ENCODE data around the gene EID3. TPM values are rescaled to one million over a fixed set of nuclear protein-coding genes. Genes with fewer than 3 reads are reported as not detected.
A peak's percentile ranks its signal among the peaks of the same experiment; 100 is the strongest.
"Not testable (repeated sequence)": the region's sequence is repeated elsewhere in the genome, so short reads cannot be mapped to it uniquely, and the experiment has no call there.

The EID3 gene
- total RNA-seq (1 to 10 TPM; 9.4 to 9.9 TPM), polyA plus RNA-seq (10 to 100 TPM; 12.7 to 15.6 TPM)

DNA sequence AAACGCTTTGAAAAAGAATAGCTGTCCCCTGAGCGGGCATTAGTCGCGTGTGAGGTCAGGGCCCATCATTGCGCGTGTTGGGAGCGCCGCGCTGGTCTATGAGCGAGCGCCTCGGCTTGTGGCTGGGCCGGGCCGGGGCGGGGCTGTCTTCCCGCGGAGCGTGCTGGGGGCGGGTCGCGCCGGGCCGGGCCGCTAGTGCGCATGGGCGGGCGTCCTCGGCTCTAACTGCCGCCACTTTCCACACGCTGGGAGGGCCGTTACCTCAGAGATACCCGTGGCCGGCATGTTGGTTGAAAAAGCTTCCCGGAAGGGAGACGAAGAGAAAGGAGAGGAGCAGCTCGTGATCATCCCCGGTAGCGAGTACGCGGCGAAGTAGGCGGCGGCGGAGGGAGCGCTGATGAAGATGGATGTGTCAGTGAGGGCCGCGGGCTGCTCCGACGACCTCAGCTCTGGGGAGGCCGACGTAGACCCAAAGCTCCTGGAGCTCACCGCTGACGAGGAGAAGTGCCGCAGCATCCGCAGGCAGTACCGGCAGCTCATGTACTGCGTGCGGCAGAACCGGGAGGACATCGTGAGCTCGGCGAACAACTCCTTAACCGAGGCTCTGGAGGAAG lies at the start of gene EID3:
Gene EID3, plus strand, starts transcription at position 202 of the 614 bp plus-strand sequence. Its CDS starts 196 bp downstream, at position 398.
- no peaks in the 10 kb centered on the region for H3K36me3 ChIP-seq (ENCODE audit: insufficient read depth, low read length)
- H3K9me3 ChIP-seq (ENCODE audit: control insufficient read depth in 1 of 2, low read length in 2 of 2) = no peaks in the 10 kb centered on the region
- intact Hi-C loops (cut with micrococcal nuclease) = loop anchor here (1.0 to 10.0 kb wide), 6 partner anchors 15 to 241 kb away; partner anchors contain the start of genes HCFC2 and TXNRD1
- H3K4me1 ChIP-seq (ENCODE audit: insufficient read depth, low read length) = peaks cover 41% of the 10 kb centered on the region
- peak within 1 kb of the TSS; percentile 90 to 99 (median 97) for H3K4me3 Mint-ChIP-seq
- DNase-seq = peak; percentile 90 to 93 (median 91)
- H3K36me3 Mint-ChIP-seq = peaks cover 4 to 7% of the 10 kb centered on the region in 2 donors
- H3K4me1 Mint-ChIP-seq = peaks cover 40 to 78% (median 55%) of the 10 kb centered on the region in 4 donors
- H3K4me3 ChIP-seq (ENCODE audit: low read length in 2 of 2) = peak within 1 kb of the TSS; percentile 64 to 67
- ChIA-PET POLR2A (ENCODE audit: partially characterized antibody) (interaction anchor here (0.6 to 3.2 kb wide), 11 partner anchors 10 to 804 kb away, joined by 3 to 97 read pairs (median 4); partner anchors contain the start of genes HSP90B1, NFYB, TDG and WASHC4), CTCF (ENCODE audit: partially characterized antibody) (interaction anchor here (0.7 to 3.5 kb wide), 9 partner anchors 10 to 103 kb away, joined by 3 to 41 read pairs (median 6); partner anchors contain the start of gene TXNRD1)
- no peaks in the 10 kb centered on the region for H3K27me3 Mint-ChIP-seq
- H3K27ac Mint-ChIP-seq = peak within 1 kb of the TSS; percentile 97 to 98 (median 98)
- H3K27ac ChIP-seq (ENCODE audit: low read depth, low read length) = peak within 1 kb of the TSS; percentile 95
- H3K27me3 ChIP-seq (ENCODE audit: insufficient read depth, low read length) = no peaks in the 10 kb centered on the region
- H3K9me3 Mint-ChIP-seq = no peaks in the 10 kb centered on the region

DNA sequence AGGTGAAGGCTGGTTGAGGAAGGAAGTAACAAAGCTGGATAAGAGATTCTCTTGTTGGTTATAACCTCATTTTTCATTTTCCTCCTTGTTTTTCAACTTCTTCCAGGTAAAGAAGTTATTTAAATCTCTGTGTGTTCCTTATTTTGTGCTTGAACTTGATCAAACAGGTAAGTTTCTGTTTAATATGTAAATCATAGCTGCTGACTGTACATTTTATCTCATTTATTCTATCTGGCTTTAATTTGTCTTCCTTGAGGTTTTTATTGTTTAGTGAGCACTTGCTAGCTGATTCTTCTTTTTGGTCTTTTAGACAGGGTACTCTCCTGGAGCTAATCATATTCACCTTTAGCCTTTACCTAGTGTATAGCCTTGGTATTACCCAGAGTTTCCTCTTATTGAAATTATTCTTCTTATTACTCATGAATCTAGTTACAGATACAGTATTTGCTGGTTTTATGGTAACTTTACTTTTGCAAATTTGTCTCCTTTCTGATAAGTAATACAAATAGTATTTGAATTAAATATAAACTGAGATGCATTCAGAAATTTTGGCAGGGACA lies 45.5 kb upstream of the EID3 start:
- H3K27me3 Mint-ChIP-seq = peaks cover 2 to 3% of the 10 kb centered on the region in 2 donors
- H3K4me1 Mint-ChIP-seq = peaks cover 0 to 2% (median 0%) of the 10 kb centered on the region in 4 donors
- no peaks in the 10 kb centered on the region for H3K4me1 ChIP-seq (ENCODE audit: insufficient read depth, low read length)
- no peaks in the 10 kb centered on the region for H3K36me3 ChIP-seq (ENCODE audit: insufficient read depth, low read length)
- H3K4me3 ChIP-seq (ENCODE audit: low read length in 2 of 2) = no peak overlapping the region
- no peak overlapping the region for H3K27ac Mint-ChIP-seq
- no peak for DNase-seq
- H3K27ac ChIP-seq (ENCODE audit: low read depth, low read length) = no peak overlapping the region
- intact Hi-C loops (cut with micrococcal nuclease) = no loop called here
- H3K27me3 ChIP-seq (ENCODE audit: insufficient read depth, low read length) = no peaks in the 10 kb centered on the region
- CTCF ChIA-PET (ENCODE audit: partially characterized antibody) = interaction anchor here (0.9 kb wide), 1 partner anchor 30 kb away, joined by 3 read pairs; no protein-coding TSS in a partner anchor
- POLR2A ChIA-PET (ENCODE audit: partially characterized antibody) = no interaction called here
- H3K4me3 Mint-ChIP-seq = no peak overlapping the region
- no peaks in the 10 kb centered on the region for H3K36me3 Mint-ChIP-seq
- H3K9me3 ChIP-seq (ENCODE audit: control insufficient read depth in 1 of 2, low read length in 2 of 2) = no peaks in the 10 kb centered on the region
- no peaks in the 10 kb centered on the region for H3K9me3 Mint-ChIP-seq

GRCh38 chr12:104258476-104259067 lies 45.0 kb upstream of the EID3 start:
- no peak for DNase-seq
- H3K4me3 Mint-ChIP-seq = no peak overlapping the region
- Histone ChIP-seq H3K27me3 (ENCODE audit: insufficient read depth, low read length) (no peaks in the 10 kb centered on the region), H3K27ac (ENCODE audit: low read depth, low read length) (no peak overlapping the region), H3K4me3 (ENCODE audit: low read length in 2 of 2) (no peak overlapping the region), H3K4me1 (ENCODE audit: insufficient read depth, low read length) (no peaks in the 10 kb centered on the region), H3K9me3 (ENCODE audit: control insufficient read depth in 1 of 2, low read length in 2 of 2) (no peaks in the 10 kb centered on the region), H3K36me3 (ENCODE audit: insufficient read depth, low read length) (no peaks in the 10 kb centered on the region)
- H3K27me3 Mint-ChIP-seq = peaks cover 2 to 3% of the 10 kb centered on the region in 2 donors
- intact Hi-C loops (cut with micrococcal nuclease) = no loop called here
- no peaks in the 10 kb centered on the region for H3K36me3 Mint-ChIP-seq
- POLR2A ChIA-PET (ENCODE audit: partially characterized antibody) = no interaction called here
- no peaks in the 10 kb centered on the region for H3K9me3 Mint-ChIP-seq
- H3K27ac Mint-ChIP-seq = no peak overlapping the region
- no peaks in the 10 kb centered on the region for H3K4me1 Mint-ChIP-seq
- CTCF ChIA-PET (ENCODE audit: partially characterized antibody) = interaction anchor here (0.9 to 1.1 kb wide), 2 partner anchors 30 to 60 kb away, joined by 3 read pairs; no protein-coding TSS in a partner anchor

DNA sequence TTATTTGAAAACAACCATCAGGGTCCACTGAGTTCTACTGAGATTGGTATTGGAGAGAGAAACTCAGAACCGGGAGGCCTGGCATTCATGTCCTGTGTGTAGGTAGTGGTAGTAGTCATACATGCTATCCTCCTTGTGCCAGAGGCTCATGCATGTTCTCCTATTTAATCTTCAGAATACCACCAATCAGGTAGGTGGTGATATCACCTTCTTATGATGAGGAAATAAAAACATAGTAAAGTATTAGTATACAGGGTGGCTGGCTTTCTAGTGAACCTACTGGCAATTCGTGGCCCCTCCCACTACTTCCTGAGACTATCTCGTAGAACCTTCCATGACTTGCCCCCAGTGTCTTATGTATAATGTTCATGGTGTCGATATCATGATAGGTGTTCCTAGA lies 40.5 kb upstream of the EID3 start:
- Mint-ChIP-seq H3K4me1 (no peaks in the 10 kb centered on the region), H3K36me3 (no peaks in the 10 kb centered on the region), H3K27me3 (peaks cover 2 to 5% of the 10 kb centered on the region in 2 donors), H3K9me3 (peaks cover 0 to 4% (median 0%) of the 10 kb centered on the region in 8 donors), H3K27ac (peak overlapping the region in 1 of 7 donors; percentile 26), H3K4me3 (no peak overlapping the region)
- no peaks in the 10 kb centered on the region for H3K9me3 ChIP-seq (ENCODE audit: control insufficient read depth in 1 of 2, low read length in 2 of 2)
- no peaks in the 10 kb centered on the region for H3K27me3 ChIP-seq (ENCODE audit: insufficient read depth, low read length)
- H3K4me3 ChIP-seq (ENCODE audit: low read length in 2 of 2) = no peak overlapping the region
- H3K27ac ChIP-seq (ENCODE audit: low read depth, low read length) = no peak overlapping the region
- intact Hi-C loops (cut with micrococcal nuclease) = no loop called here
- ChIA-PET CTCF (ENCODE audit: partially characterized antibody) (interaction anchor here (0.6 kb wide), 1 partner anchor 88 kb away, joined by 3 read pairs; no protein-coding TSS in a partner anchor), POLR2A (ENCODE audit: partially characterized antibody) (no interaction called here)
- no peaks in the 10 kb centered on the region for H3K4me1 ChIP-seq (ENCODE audit: insufficient read depth, low read length)
- no peaks in the 10 kb centered on the region for H3K36me3 ChIP-seq (ENCODE audit: insufficient read depth, low read length)
- no peak for DNase-seq

DNA sequence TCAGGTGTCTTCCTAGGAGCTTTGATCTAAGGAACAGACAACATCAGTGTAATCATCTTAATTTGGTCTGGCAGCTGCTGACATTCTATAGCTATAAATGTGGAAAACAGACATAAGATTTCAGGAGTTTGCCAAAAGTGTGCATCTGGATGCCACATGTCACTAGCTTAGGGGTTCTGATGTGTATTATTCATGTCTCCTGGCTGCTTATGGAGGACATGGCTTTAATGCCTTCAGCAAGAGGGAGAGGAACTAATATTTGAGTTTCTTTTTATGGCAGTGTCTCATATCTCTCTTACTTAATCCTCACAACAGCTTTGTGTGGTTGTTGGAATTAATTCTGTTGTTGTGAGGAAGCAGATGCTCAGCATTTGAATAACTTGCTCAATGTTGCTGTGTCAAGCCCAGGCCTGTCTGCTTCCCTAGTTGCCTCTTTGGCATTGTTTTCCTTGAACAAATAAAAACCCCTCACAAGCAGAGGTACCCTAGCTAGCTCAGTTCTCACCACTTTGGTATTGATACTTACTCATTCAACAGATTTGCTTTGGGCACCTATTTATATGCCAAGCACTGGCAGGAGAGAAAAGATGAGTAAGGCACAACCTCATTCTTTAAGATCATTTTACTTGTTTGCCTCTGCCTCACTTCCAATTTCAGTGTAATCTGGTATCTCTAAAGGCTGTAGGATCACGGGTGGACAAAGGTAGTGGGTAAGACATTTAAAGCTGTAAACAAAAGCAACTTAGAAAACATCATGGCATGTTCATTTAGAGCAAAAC lies 39.8 kb upstream of the EID3 start:
- H3K9me3 Mint-ChIP-seq = peaks cover 0 to 4% (median 0%) of the 10 kb centered on the region in 8 donors
- Histone ChIP-seq H3K4me1 (ENCODE audit: insufficient read depth, low read length) (no peaks in the 10 kb centered on the region), H3K4me3 (ENCODE audit: low read length in 2 of 2) (no peak overlapping the region), H3K27me3 (ENCODE audit: insufficient read depth, low read length) (no peaks in the 10 kb centered on the region), H3K9me3 (ENCODE audit: control insufficient read depth in 1 of 2, low read length in 2 of 2) (no peaks in the 10 kb centered on the region), H3K36me3 (ENCODE audit: insufficient read depth, low read length) (no peaks in the 10 kb centered on the region), H3K27ac (ENCODE audit: low read depth, low read length) (no peak overlapping the region)
- peaks cover 2 to 4% of the 10 kb centered on the region in 2 donors for H3K27me3 Mint-ChIP-seq
- no peaks in the 10 kb centered on the region for H3K36me3 Mint-ChIP-seq
- no peak for DNase-seq
- H3K27ac Mint-ChIP-seq = no peak overlapping the region
- POLR2A ChIA-PET (ENCODE audit: partially characterized antibody) = no interaction called here
- intact Hi-C loops (cut with micrococcal nuclease) = no loop called here
- H3K4me1 Mint-ChIP-seq = no peaks in the 10 kb centered on the region
- CTCF ChIA-PET (ENCODE audit: partially characterized antibody) = interaction anchor here (0.6 kb wide), 1 partner anchor 88 kb away, joined by 3 read pairs; no protein-coding TSS in a partner anchor
- H3K4me3 Mint-ChIP-seq = no peak overlapping the region

GRCh38 chr12:104265436-104265835 lies 38.1 kb upstream of the EID3 start:
- H3K9me3 Mint-ChIP-seq; H3K4me3 ChIP-seq (ENCODE audit: low read length in 2 of 2); H3K27ac Mint-ChIP-seq; H3K4me1 ChIP-seq (ENCODE audit: insufficient read depth, low read length); intact Hi-C loops (cut with micrococcal nuclease); H3K27me3 ChIP-seq (ENCODE audit: insufficient read depth, low read length); H3K27ac ChIP-seq (ENCODE audit: low read depth, low read length); H3K9me3 ChIP-seq (ENCODE audit: control insufficient read depth in 1 of 2, low read length in 2 of 2); H3K36me3 ChIP-seq (ENCODE audit: insufficient read depth, low read length); H3K27me3 Mint-ChIP-seq; POLR2A ChIA-PET (ENCODE audit: partially characterized antibody); CTCF ChIA-PET (ENCODE audit: partially characterized antibody); H3K4me1 Mint-ChIP-seq; DNase-seq; H3K36me3 Mint-ChIP-seq; H3K4me3 Mint-ChIP-seq: not testable (repeated sequence)

DNA sequence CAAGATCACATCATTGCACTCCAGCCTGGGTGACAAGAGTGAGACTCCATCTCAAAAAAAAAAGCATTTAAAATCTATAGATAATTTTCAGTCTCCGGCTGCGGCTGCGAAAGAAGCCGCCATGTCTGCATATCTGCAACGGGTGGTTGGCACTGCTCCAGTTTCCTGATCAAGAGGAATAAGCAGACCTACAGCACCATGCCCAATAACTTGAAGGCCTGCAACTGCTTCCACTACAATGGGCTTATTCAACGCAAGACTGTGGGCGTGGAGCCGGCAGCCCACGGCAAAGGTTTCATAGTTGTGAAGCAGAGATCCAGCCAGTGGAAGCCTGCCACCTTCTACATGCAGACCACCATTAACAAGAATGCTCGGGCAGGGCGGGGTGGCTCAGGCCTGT lies 30.6 kb upstream of the EID3 start:
- H3K4me3 ChIP-seq (ENCODE audit: low read length in 2 of 2) = no peak overlapping the region
- Mint-ChIP-seq H3K27ac (no peak overlapping the region), H3K4me1 (peaks cover 6 to 9% (median 8%) of the 10 kb centered on the region in 4 donors), H3K27me3 (peaks cover 0 to 2% of the 10 kb centered on the region in 2 donors), H3K36me3 (no peaks in the 10 kb centered on the region), H3K9me3 (no peaks in the 10 kb centered on the region), H3K4me3 (no peak overlapping the region)
- CTCF ChIA-PET (ENCODE audit: partially characterized antibody) = no interaction called here
- POLR2A ChIA-PET (ENCODE audit: partially characterized antibody) = no interaction called here
- no peaks in the 10 kb centered on the region for H3K27me3 ChIP-seq (ENCODE audit: insufficient read depth, low read length)
- no peaks in the 10 kb centered on the region for H3K9me3 ChIP-seq (ENCODE audit: control insufficient read depth in 1 of 2, low read length in 2 of 2)
- DNase-seq = no peak
- intact Hi-C loops (cut with micrococcal nuclease) = no loop called here
- H3K27ac ChIP-seq (ENCODE audit: low read depth, low read length) = no peak overlapping the region
- peaks cover 4% of the 10 kb centered on the region for H3K4me1 ChIP-seq (ENCODE audit: insufficient read depth, low read length)
- no peaks in the 10 kb centered on the region for H3K36me3 ChIP-seq (ENCODE audit: insufficient read depth, low read length)
